ENCODE results near the gene SMIM35. TPM values are rescaled to one million over a fixed set of nuclear protein-coding genes. Genes with fewer than 3 reads are reported as not detected.

SMIM35 gene
- total and polyA plus RNA-seq, 2 of the 13 experiments (the other 11 are each of a cell fraction or from before 2014, with no cell fraction given) = not detected

- CTCF ChIA-PET (ENCODE audit: low intra/inter-chr PET ratio, low total read pairs) = no interaction called here
- H3K4me1 ChIP-seq (ENCODE audit: insufficient read depth, low read length) = no peaks in the 10 kb centered on the region
- H4K20me1 ChIP-seq (ENCODE audit: insufficient read depth, low read length) = no peaks in the 10 kb centered on the region
- TF ChIP-seq KIAA2018 (CRISPR knock-in tag; IDR thresholded peaks at IDR 0.05; ENCODE audit: borderline replicate concordance) (no peak), ZMYM4 (CRISPR knock-in tag; IDR thresholded peaks at IDR 0.05) (no peak), RARA (CRISPR knock-in tag; IDR thresholded peaks at IDR 0.05) (no peak), ZNF335 (CRISPR knock-in tag; IDR thresholded peaks at IDR 0.05) (no peak)
- 28% methylated on average over 8 of the region's 8 CpGs for WGBS (ENCODE audit: low lambda C conversion rate)
- intact Hi-C loops (cut with micrococcal nuclease; ENCODE audit: unreplicated experiment) (no loop called here), in situ Hi-C loops (cut with HindIII; ENCODE audit: extremely low pct_ligation_motif_present, low pct_unique_long_range_greater_than_20kb) (no loop called here)
- no peak for FAIRE-seq
- ATAC-seq = no peak
- H3K9ac ChIP-seq (ENCODE audit: insufficient read depth, low read depth, low read length) = no peak overlapping the region
- no peaks in the 10 kb centered on the region for H3K9me3 ChIP-seq (ENCODE audit: low read length)
- no TSS peak for BruUV-seq (replicated peaks)
- no peaks in the 10 kb centered on the region for H3K79me2 ChIP-seq (ENCODE audit: insufficient read depth, low read length)
- H3K4me2 ChIP-seq (ENCODE audit: low read depth, low read length) = no peak overlapping the region
- H2AFZ ChIP-seq (ENCODE audit: low read length) = no peak overlapping the region
- H3K4me3 ChIP-seq (replicated peaks in 1 of 3; ENCODE audit: insufficient read depth in 1 of 3, low read depth in 2 of 3, low read length in 3 of 3) = no peak overlapping the region
- no peaks in the 10 kb centered on the region for H3K36me3 ChIP-seq (replicated peaks in 1 of 2; ENCODE audit: control insufficient read depth in 1 of 2, insufficient read depth in 2 of 2, low read length in 2 of 2)
- POLR2A ChIA-PET = no interaction called here
- H3K27me3 ChIP-seq (ENCODE audit: control insufficient read depth in 1 of 2, insufficient read depth in 2 of 2, low read length in 2 of 2) = peaks cover 0 to 16% of the 10 kb centered on the region in 2 experiments; a peak in 1 of 5 replicates
- no peak overlapping the region for H3K27ac ChIP-seq (ENCODE audit: extremely low read length, insufficient read depth, low read length)
- no peak for DNase-seq (ENCODE audit: low spot score)
Observed at GRCh38 chr11:118046964-118047700, 39.6 kb downstream of the SMIM35 start.
